Brain microvascular endothelial cell (primary cell): ENCODE results near the gene MAML3.
A peak's percentile ranks its signal among the peaks of the same experiment; 100 is the strongest.

ENCODE experiments used
- DNase-seq: peaks from one replicate; pipeline ENCODE4 v3.0.0-alpha.2; 2020
- H3K27ac ChIP-seq: fragments of 250-450 bp; sonication (Bioruptor Pico); 2 replicates; pipeline ENCODE4 v1.5.1; 2020; ENCODE audit warnings: mild to moderate bottlenecking, moderate library complexity
- H3K27me3 ChIP-seq: fragments of 250-450 bp; sonication (Bioruptor Pico); replicated peaks from 2 replicates; pipeline ENCODE4 v1.5.1; 2020; ENCODE audit warnings: mild to moderate bottlenecking
- H3K36me3 ChIP-seq: fragments of 250-450 bp; sonication (Bioruptor Pico); replicated peaks from 2 replicates; pipeline ENCODE4 v1.5.1; 2020; ENCODE audit warnings: mild to moderate bottlenecking
- H3K4me3 ChIP-seq: 2 replicates; pipeline ENCODE4 v1.5.1; 2011; ENCODE audit warnings: low read depth, mild to moderate bottlenecking, control low read depth, low read length, moderate library complexity
- in situ Hi-C: cut with HindIII; loops from 2 replicates; pipeline ENCODE4 v1.10.0; 2017; ENCODE audit warnings: low sequenced_read_pairs, low pct_ligation_motif_present
- TF ChIP-seq, protein P1 (sequence below): IDR thresholded peaks from 2 replicates; pipeline ENCODE4 v1.5.1; 2011; ENCODE audit warnings: low read depth, mild to moderate bottlenecking, moderate library complexity, low read length, control low read depth, inconsistent platforms; ENCODE audit errors: missing control alignments

MAML3 gene

GRCh38 chr4:139918591-139918990, 235.4 kb downstream of the MAML3 start:
- no peak overlapping the region for H3K27ac ChIP-seq
- no peak for DNase-seq
- in situ Hi-C loops, result no loop called here
- H3K27me3 ChIP-seq, result no peaks in the 10 kb centered on the region
- H3K4me3 ChIP-seq, result no peak overlapping the region
- TF ChIP-seq, protein P1, sequence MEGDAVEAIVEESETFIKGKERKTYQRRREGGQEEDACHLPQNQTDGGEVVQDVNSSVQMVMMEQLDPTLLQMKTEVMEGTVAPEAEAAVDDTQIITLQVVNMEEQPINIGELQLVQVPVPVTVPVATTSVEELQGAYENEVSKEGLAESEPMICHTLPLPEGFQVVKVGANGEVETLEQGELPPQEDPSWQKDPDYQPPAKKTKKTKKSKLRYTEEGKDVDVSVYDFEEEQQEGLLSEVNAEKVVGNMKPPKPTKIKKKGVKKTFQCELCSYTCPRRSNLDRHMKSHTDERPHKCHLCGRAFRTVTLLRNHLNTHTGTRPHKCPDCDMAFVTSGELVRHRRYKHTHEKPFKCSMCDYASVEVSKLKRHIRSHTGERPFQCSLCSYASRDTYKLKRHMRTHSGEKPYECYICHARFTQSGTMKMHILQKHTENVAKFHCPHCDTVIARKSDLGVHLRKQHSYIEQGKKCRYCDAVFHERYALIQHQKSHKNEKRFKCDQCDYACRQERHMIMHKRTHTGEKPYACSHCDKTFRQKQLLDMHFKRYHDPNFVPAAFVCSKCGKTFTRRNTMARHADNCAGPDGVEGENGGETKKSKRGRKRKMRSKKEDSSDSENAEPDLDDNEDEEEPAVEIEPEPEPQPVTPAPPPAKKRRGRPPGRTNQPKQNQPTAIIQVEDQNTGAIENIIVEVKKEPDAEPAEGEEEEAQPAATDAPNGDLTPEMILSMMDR, result no peak
- H3K36me3 ChIP-seq, result no peaks in the 10 kb centered on the region

DNA sequence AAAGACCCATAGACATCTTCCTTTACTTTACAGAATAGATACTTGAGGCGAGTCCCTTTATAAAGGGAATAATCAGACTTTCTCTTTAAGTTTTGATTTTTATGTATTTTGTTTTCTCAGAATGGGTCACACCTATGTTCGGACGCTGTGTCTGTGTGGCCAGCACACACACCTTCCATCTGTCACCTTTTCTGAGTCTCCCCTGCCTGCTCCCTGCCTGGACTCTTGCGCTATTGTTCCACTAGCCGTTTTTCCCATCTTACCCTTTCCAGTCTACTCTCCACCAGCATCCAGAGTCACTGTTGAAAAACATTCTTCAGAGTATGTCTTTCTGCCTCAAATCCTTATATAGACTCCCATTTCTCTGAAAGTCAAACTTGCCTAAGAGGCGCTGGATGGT, 236.1 kb downstream of the MAML3 start:
- TF ChIP-seq, protein P1, result no peak
- no peaks in the 10 kb centered on the region for H3K36me3 ChIP-seq
- H3K27me3 ChIP-seq, result no peaks in the 10 kb centered on the region
- in situ Hi-C loops, result no loop called here
- H3K4me3 ChIP-seq, result no peak overlapping the region
- no peak overlapping the region for H3K27ac ChIP-seq
- DNase-seq, result no peak

GRCh38 chr4:139916041-139916440, 237.9 kb downstream of the MAML3 start:
- no peaks in the 10 kb centered on the region for H3K36me3 ChIP-seq
- H3K4me3 ChIP-seq, result no peak overlapping the region
- no peak for DNase-seq
- no peak overlapping the region for H3K27ac ChIP-seq
- TF ChIP-seq, protein P1, result no peak
- no peaks in the 10 kb centered on the region for H3K27me3 ChIP-seq
- in situ Hi-C loops, result no loop called here

DNA sequence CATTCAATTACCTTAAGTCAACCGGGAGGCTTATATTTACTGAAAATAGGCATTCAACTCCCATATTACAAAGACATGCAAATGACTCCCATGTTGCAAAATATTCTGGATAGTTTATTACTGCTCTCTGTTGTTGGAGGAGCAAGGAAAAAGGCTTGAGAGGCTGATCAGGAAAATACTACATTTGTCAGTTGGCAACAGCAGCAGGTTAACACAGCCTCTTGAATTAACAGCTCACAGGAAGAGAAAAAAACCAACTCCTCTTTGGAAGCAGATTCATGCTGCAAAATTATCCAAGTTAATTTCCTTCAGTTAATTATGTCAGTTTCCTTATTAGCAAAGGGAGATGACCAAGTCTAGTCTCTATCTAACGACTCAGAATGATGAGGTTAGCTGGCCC, 238.9 kb downstream of the MAML3 start:
- Histone ChIP-seq H3K27ac (no peak overlapping the region), H3K4me3 (no peak overlapping the region), H3K27me3 (no peaks in the 10 kb centered on the region), H3K36me3 (no peaks in the 10 kb centered on the region)
- in situ Hi-C loops, result no loop called here
- DNase-seq, result no peak
- TF ChIP-seq, protein P1, result no peak

DNA sequence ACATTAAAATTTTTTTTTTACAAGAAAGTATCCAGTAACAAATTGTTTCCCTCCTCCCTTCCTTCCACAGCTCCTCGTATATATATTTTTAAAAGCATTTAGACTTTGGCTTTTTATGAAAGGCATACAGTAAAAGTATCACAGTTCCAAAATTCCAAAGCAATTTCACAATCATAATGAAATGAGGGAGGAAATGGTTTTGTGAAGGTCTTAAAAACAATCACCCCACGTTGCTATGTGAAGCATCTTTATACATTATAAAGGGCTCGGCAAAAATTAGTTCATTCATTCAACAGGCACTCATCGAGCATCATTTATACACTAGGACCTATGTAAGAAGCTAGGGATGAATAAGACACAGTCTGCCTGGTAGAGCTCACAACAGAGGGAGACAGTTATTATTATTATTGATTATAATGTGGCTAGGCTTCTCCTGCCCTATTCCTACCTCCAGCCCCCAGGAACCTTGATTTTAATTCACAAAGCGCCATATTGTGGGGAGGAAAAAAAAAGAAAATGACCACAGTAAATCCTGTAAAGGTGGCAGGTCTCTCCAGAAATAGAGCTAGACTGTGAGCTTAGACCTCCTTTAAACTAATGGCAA, 239.9 kb downstream of the MAML3 start:
- peak; percentile 32 for DNase-seq
- TF ChIP-seq, protein P1, result no peak
- no peak overlapping the region for H3K4me3 ChIP-seq
- H3K27me3 ChIP-seq, result no peaks in the 10 kb centered on the region
- in situ Hi-C loops, result no loop called here
- H3K36me3 ChIP-seq, result no peaks in the 10 kb centered on the region
- no peak overlapping the region for H3K27ac ChIP-seq

- DNase-seq, result no peak
- no peaks in the 10 kb centered on the region for H3K27me3 ChIP-seq
- H3K27ac ChIP-seq, result no peak overlapping the region
- no peaks in the 10 kb centered on the region for H3K36me3 ChIP-seq
- no peak overlapping the region for H3K4me3 ChIP-seq
- TF ChIP-seq, protein P1, result no peak
- in situ Hi-C loops, result no loop called here
Measured at GRCh38 chr4:139913398-139913990, 240.5 kb downstream of the MAML3 start.
